A549 (cell line): ENCODE data around the gene PLXNB2.

Experiments used
- POLR2A ChIP-seq: IDR thresholded peaks from 2 replicates; pipeline ENCODE4 v1.6.1; 2012; ENCODE audit warnings: mild to moderate bottlenecking, low read length
- ZC3H11A ChIP-seq: fragments of 450-650 bp; IDR thresholded peaks from 2 replicates; pipeline ENCODE4 v1.6.1; 2014; ENCODE audit warnings: antibody characterized with exemption, mild to moderate bottlenecking

DNA sequence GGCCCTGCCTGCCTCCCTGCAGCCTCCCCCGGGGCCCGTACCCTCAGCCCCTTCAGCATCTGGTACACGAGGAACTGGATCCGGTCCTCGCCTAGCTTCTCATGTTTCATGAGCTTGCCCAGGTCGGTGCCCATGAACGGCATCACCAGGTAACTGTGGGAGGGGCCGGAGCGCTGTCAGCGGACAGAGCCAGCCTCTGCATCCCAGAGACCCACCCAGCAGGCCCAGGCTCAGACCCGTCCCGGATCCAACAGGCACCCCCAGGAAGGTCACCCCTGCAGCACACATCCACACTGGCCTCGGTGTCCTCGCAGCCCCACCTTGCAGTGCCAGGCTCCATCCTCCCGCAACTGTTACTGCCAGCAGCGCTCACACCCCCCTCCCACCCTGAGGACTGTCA lies 50.4 kb downstream of the PLXNB2 start:
- TF ChIP-seq POLR2A (no peak), ZC3H11A (no peak)
